IMR-90 (cell line): ENCODE results near the gene THSD7B. TPM values are rescaled to one million over a fixed set of nuclear protein-coding genes. Genes with fewer than 3 reads are reported as not detected.

ENCODE experiments used
- ATAC-seq: fragments of 200-7000 bp; cut with Tn5 transposase; 2 replicates; pipeline ENCODE4 v1.9.1; 2020; ENCODE audit warnings: low read depth, mild to moderate bottlenecking, moderate library complexity
- BruUV-seq: library from RNA; stranded (reverse); fragments of 400-500 nt; replicated peaks from 2 replicates; lab custom pipeline; 2021; lab: Mats Ljungman, UMichigan
- CTCF ChIA-PET: fragments of 300-600 bp; formaldehyde crosslinking; extraction: SDS; loops from one replicate; lab custom pipeline; 2021; ENCODE audit warnings: antibody characterized with exemption; lab: Yijun Ruan, JAX
- POLR2A ChIA-PET: fragments of 300-600 bp; sonication (Branson Sonifier 250); formaldehyde crosslinking; loops from one replicate; lab custom pipeline; 2022; ENCODE audit warnings: antibody characterized with exemption; ENCODE audit not compliant: unreplicated experiment; lab: Charles Lee
- DNase-seq: peaks from one replicate; pipeline ENCODE4 v3.0.0; 2013
- H2AFZ ChIP-seq: replicated peaks from 2 replicates; pipeline ENCODE3; 2013; ENCODE audit warnings: low read length, mild to moderate bottlenecking; ENCODE audit not compliant: poor library complexity
- H2AK5ac ChIP-seq: 2 replicates; pipeline ENCODE4 v1.6.1; 2013; ENCODE audit warnings: low read depth, low read length, inconsistent platforms
- H2AK9ac ChIP-seq: replicated peaks from 2 replicates; pipeline ENCODE3; 2013; ENCODE audit warnings: mild to moderate bottlenecking, low read depth, low read length, moderate library complexity; ENCODE audit not compliant: poor library complexity
- H2BK120ac ChIP-seq: 2 replicates; pipeline ENCODE4 v1.6.1; 2013; ENCODE audit warnings: low read depth, low read length, inconsistent platforms
- H2BK15ac ChIP-seq: 3 replicates; pipeline ENCODE4 v1.6.1; 2013; ENCODE audit warnings: low read depth, low read length, inconsistent platforms
- H2BK20ac ChIP-seq: 2 replicates; pipeline ENCODE4 v1.6.1; 2013; ENCODE audit warnings: low read depth, mild to moderate bottlenecking, inconsistent platforms, low read length, moderate library complexity
- H2BK5ac ChIP-seq: 2 replicates; pipeline ENCODE4 v1.6.1; 2013; ENCODE audit warnings: mild to moderate bottlenecking, low read depth, low read length, inconsistent platforms; ENCODE audit not compliant: poor library complexity, severe bottlenecking
- H3K14ac ChIP-seq: replicated peaks from 2 replicates; pipeline ENCODE4 v1.6.1; 2013; ENCODE audit warnings: low read depth, low read length, inconsistent platforms
- H3K18ac ChIP-seq: 2 replicates; pipeline ENCODE4 v1.6.1; 2013; ENCODE audit warnings: low read depth, low read length, control low read depth
- H3K23ac ChIP-seq: 2 replicates; pipeline ENCODE4 v1.6.1; 2013; ENCODE audit warnings: low read depth, low read length, inconsistent platforms
- H3K27ac ChIP-seq: 2 replicates; pipeline ENCODE4 v1.5.1; 2013; ENCODE audit warnings: mild to moderate bottlenecking, control low read depth, low read length; ENCODE audit not compliant: insufficient read depth
- H3K27me3 ChIP-seq: 2 replicates; pipeline ENCODE4 v1.6.1; 2013; ENCODE audit warnings: low read length; ENCODE audit not compliant: control insufficient read depth, insufficient read depth
- H3K36me3 ChIP-seq: 2 replicates; pipeline ENCODE4 v1.6.1; 2013; ENCODE audit warnings: low read length, mixed read lengths; ENCODE audit not compliant: control insufficient read depth, insufficient read depth
- H3K4ac ChIP-seq: 2 replicates; pipeline ENCODE4 v1.6.1; 2013; ENCODE audit warnings: low read depth, low read length, inconsistent platforms
- H3K4me1 ChIP-seq: 2 replicates; pipeline ENCODE4 v1.6.1; 2013; ENCODE audit warnings: low read length, mixed read lengths; ENCODE audit not compliant: control insufficient read depth, insufficient read depth
- H3K4me2 ChIP-seq: 2 replicates; pipeline ENCODE4 v1.6.1; 2013; ENCODE audit warnings: low read depth, mild to moderate bottlenecking, control low read depth, low read length, moderate library complexity
- H3K4me3 ChIP-seq: 2 replicates; pipeline ENCODE4 v1.5.1; 2013; ENCODE audit warnings: low read depth, mild to moderate bottlenecking, control low read depth, low read length, moderate library complexity; ENCODE audit not compliant: insufficient read depth
- H3K56ac ChIP-seq: 2 replicates; pipeline ENCODE4 v1.6.1; 2013; ENCODE audit warnings: low read length, inconsistent platforms; ENCODE audit not compliant: insufficient read depth; ENCODE audit errors: extremely low read depth
- H3K79me1 ChIP-seq, 2 experiments: 2 replicates each; pipeline ENCODE4 v1.6.1; 2013; ENCODE audit warnings: low read length in 2 of 2, inconsistent platforms in 1 of 2, low read depth in 1 of 2
- H3K9ac ChIP-seq: 2 replicates; pipeline ENCODE4 v1.6.1; 2013; ENCODE audit warnings: low read depth, low read length, control low read depth
- H3K9me1 ChIP-seq: 2 replicates; pipeline ENCODE4 v1.6.1; 2013; ENCODE audit warnings: low read length, inconsistent platforms; ENCODE audit not compliant: insufficient read depth
- H3K9me3 ChIP-seq: 2 replicates; pipeline ENCODE4 v1.6.1; 2013; ENCODE audit warnings: low read length; ENCODE audit not compliant: control insufficient read depth, insufficient read depth
- H4K20me1 ChIP-seq: 2 replicates; pipeline ENCODE4 v1.6.1; 2013; ENCODE audit warnings: low read length, inconsistent platforms; ENCODE audit not compliant: insufficient read depth
- H4K5ac ChIP-seq: 2 replicates; pipeline ENCODE4 v1.6.1; 2013; ENCODE audit warnings: mild to moderate bottlenecking, low read depth, low read length, control low read depth
- H4K8ac ChIP-seq, 2 experiments: 2 replicates each; pipeline ENCODE4 v1.6.1; 2013; ENCODE audit warnings: low read depth in 2 of 2, low read length in 2 of 2, control low read depth in 1 of 2, inconsistent platforms in 1 of 2
- H4K91ac ChIP-seq: 2 replicates; pipeline ENCODE4 v1.6.1; 2013; ENCODE audit warnings: low read depth, low read length, inconsistent platforms; ENCODE audit not compliant: insufficient read depth
- CHD1 ChIP-seq: IDR thresholded peaks from 2 replicates; pipeline ENCODE4 v1.6.1; 2012; ENCODE audit warnings: low read depth, low read length, improper control_type of control experiment
- POLR2A ChIP-seq: IDR thresholded peaks from 2 replicates; pipeline ENCODE4 v1.6.1; 2012; ENCODE audit warnings: mild to moderate bottlenecking, low read depth, low read length
- RFX5 ChIP-seq: IDR thresholded peaks from 2 replicates; pipeline ENCODE4 v1.8.0; 2012; ENCODE audit warnings: low read depth, mild to moderate bottlenecking, low read length, moderate library complexity
- WGBS, 2 experiments: methylation state at CpG; one replicate each; pipeline versions ENCODE4 v1.1.5 to v1.1.7; 2013; ENCODE audit warnings: missing lambda C conversion rate in 2 of 2; ENCODE audit not compliant: insufficient read length in 1 of 2; ENCODE audit errors: extremely low coverage in 2 of 2; 5-methylcytosine and 5-hydroxymethylcytosine counted together
- dilution Hi-C: fragments of 300-500 bp; cut with HindIII; formaldehyde crosslinking; loops from one replicate; pipeline ENCODE4 v1.14.3; 2018; ENCODE audit warnings: low sequenced_read_pairs; ENCODE audit not compliant: unreplicated experiment
- in situ Hi-C: fragments of 300-500 bp; cut with MboI; formaldehyde crosslinking; loops from 3 replicates; pipeline ENCODE4 v1.14.3; 2019; ENCODE audit warnings: low sequenced_read_pairs, inconsistent platforms, mixed read lengths
- intact Hi-C: fragments of 100-400 bp; cut with micrococcal nuclease; formaldehyde crosslinking; loops from 2 replicates; pipeline ENCODE4 v1.10.0; 2022
- polyA plus RNA-seq, 3 experiments: library from polyadenylated mRNA; depleted of rRNA; stranded (reverse); fragments of >200 nt; gene quantifications; 2 replicates each; pipeline ENCODE4 v1.2.3, GENCODE V29; 2012; ENCODE audit warnings: low replicate concordance in 1 of 3
- total RNA-seq: library from RNA; depleted of rRNA; stranded (reverse); fragments of >200 nt; gene quantifications from 2 replicates; pipeline ENCODE4 v1.2.3, GENCODE V29; 2012

The THSD7B gene
- total and polyA plus RNA-seq, 2 of the 4 experiments (the other 2 are of a cell fraction): not detected

DNA sequence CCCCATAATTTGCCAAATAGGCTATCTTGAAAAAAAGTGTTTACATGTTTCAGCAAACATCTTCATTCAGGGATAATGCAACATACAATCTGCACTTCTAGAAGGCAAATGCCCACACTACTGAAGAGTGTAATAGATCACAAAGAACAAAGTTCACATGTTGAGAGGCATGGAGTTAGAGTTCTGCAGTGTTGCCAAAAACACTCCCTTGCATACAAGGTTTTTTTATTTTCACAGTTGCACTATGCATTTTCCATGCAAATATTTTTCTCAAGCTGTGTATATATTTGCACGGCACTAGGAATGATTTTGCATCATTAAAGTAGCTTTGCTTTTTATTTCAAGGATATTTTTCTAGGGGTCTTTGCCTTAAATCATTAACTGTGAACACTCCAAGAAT is 409.9 kb downstream of the THSD7B start:
- Histone ChIP-seq H3K4me2 (no peak overlapping the region), H4K5ac (no peak overlapping the region), H2AFZ (no peak overlapping the region), H4K8ac (no peak overlapping the region), H2BK120ac (no peak overlapping the region), H2BK20ac (no peak overlapping the region), H4K20me1 (no peaks in the 10 kb centered on the region), H3K23ac (no peak overlapping the region), H3K4me3 (no peak overlapping the region), H3K18ac (no peak overlapping the region), H3K79me1 (no peaks in the 10 kb centered on the region), H4K91ac (no peak overlapping the region), H3K56ac (no peak overlapping the region), H2AK9ac (no peak overlapping the region), H3K4me1 (no peaks in the 10 kb centered on the region), H2BK5ac (no peak overlapping the region), H3K4ac (no peak overlapping the region), H2BK15ac (no peak overlapping the region), H3K9me1 (no peaks in the 10 kb centered on the region), H3K14ac (no peak overlapping the region), H3K27me3 (no peaks in the 10 kb centered on the region), H3K9ac (no peak overlapping the region), H3K27ac (no peak overlapping the region), H2AK5ac (no peak overlapping the region), H3K36me3 (no peaks in the 10 kb centered on the region), H3K9me3 (peaks cover 8% of the 10 kb centered on the region)
- POLR2A ChIA-PET: no interaction called here
- in situ Hi-C loops (no loop called here), dilution Hi-C loops (no loop called here), intact Hi-C loops (no loop called here)
- no peak for ATAC-seq
- no peak for TF ChIP-seq RFX5
- no peak for TF ChIP-seq CHD1
- TF ChIP-seq POLR2A: no peak
- CTCF ChIA-PET: no interaction called here
- no TSS peak for BruUV-seq
- no CpG with 5 or more reads among the region's 1 CpG for WGBS, 2 experiments
- DNase-seq: no peak
